Neural progenitor cell (in vitro differentiated cells): ENCODE results near the gene RAN.
"Not testable (repeated sequence)": the region's sequence is repeated elsewhere in the genome, so short reads cannot be mapped to it uniquely, and the experiment has no call there.

Experiments used
- CTCF ChIP-seq: fragments of 200-600 bp; sonication (generic); IDR thresholded peaks from 2 replicates; pipeline ENCODE4 v1.5.1; 2017; ENCODE audit warnings: antibody characterized with exemption, mild to moderate bottlenecking
- EZH2 ChIP-seq: fragments of 200-600 bp; sonication (generic); IDR thresholded peaks from 2 replicates; pipeline ENCODE4 v1.6.1; 2017; ENCODE audit warnings: antibody characterized with exemption, mild to moderate bottlenecking, moderate library complexity
- EZH2phosphoT487 ChIP-seq: fragments of 200-600 bp; sonication (generic); IDR thresholded peaks from 2 replicates; pipeline ENCODE4 v1.6.1; 2017; ENCODE audit warnings: antibody characterized with exemption

- not testable (repeated sequence) for TF ChIP-seq CTCF, EZH2, EZH2phosphoT487
These were observed 15.3 kb downstream of the RAN start for GRCh38 chr12:130887190-130887589.
